ENCODE measurements around the gene TANC2.
"Not testable (repeated sequence)": the region's sequence is repeated elsewhere in the genome, so short reads cannot be mapped to it uniquely, and the experiment has no call there.

GRCh38 chr17:62976643-62977231 is 10.7 kb downstream of the TANC2 start:
- not testable (repeated sequence) for TF ChIP-seq CTCF (IDR thresholded peaks at IDR 0.05 in 8 of 11, conservative IDR thresholded peaks at IDR 0.05 in 3 of 11); POLR2A (IDR thresholded peaks at IDR 0.05); POLR2AphosphoS5 (IDR thresholded peaks at IDR 0.05)

Measured in spleen (tissue), 7 donors.